ENCODE measurements around the gene DPCD. TPM values are rescaled to one million over a fixed set of nuclear protein-coding genes. Genes with fewer than 3 reads are reported as not detected.

Gene DPCD
- polyA plus RNA-seq, 1 experiment = 46.4 TPM

GRCh38 chr10:101647255-101647654, 59.1 kb downstream of the DPCD start:
- DNase-seq (ENCODE audit: low read depth) = no peak
- ChIA-PET CTCF (interaction anchor here (0.6 to 0.7 kb wide), 3 partner anchors 9 to 56 kb away, joined by 3 read pairs; no protein-coding TSS in a partner anchor), POLR2A (no interaction called here)
- Histone ChIP-seq H3K36me3 (ENCODE audit: control insufficient read depth, insufficient read depth, low read length) (no peaks in the 10 kb centered on the region; the same call in 1 of the 2 replicates), H3K4me3 (ENCODE audit: low read depth, low read length) (no peak overlapping the region), H3K27me3 (ENCODE audit: control insufficient read depth, insufficient read depth, low read length) (no peaks in the 10 kb centered on the region)
- TF ChIP-seq CTCF (IDR thresholded peaks at IDR 0.05; ENCODE audit: insufficient read depth, low read depth, low read length) = no peak

- Histone ChIP-seq H3K36me3 (ENCODE audit: control insufficient read depth, insufficient read depth, low read length) (no peaks in the 10 kb centered on the region; the same call in 1 of the 2 replicates), H3K4me3 (ENCODE audit: low read depth, low read length) (no peak overlapping the region), H3K27me3 (ENCODE audit: control insufficient read depth, insufficient read depth, low read length) (no peaks in the 10 kb centered on the region)
- no peak for DNase-seq (ENCODE audit: low read depth)
- CTCF ChIA-PET = interaction anchor here (0.6 to 0.7 kb wide), 2 partner anchors 48 to 86 kb away, joined by 3 read pairs; no protein-coding TSS in a partner anchor
- no peak for TF ChIP-seq CTCF (IDR thresholded peaks at IDR 0.05; ENCODE audit: insufficient read depth, low read depth, low read length)
- POLR2A ChIA-PET = no interaction called here
These were observed 61.5 kb downstream of the DPCD start for GRCh38 chr10:101649525-101650085.

- TF ChIP-seq CTCF (IDR thresholded peaks at IDR 0.05; ENCODE audit: insufficient read depth, low read depth, low read length) = no peak
- no peak for DNase-seq (ENCODE audit: low read depth)
- POLR2A ChIA-PET = no interaction called here
These were observed 62.7 kb downstream of the DPCD start for GRCh38 chr10:101650863-101651262.

GRCh38 chr10:101651336-101651735, 63.2 kb downstream of the DPCD start:
- no peaks in the 10 kb centered on the region; the same call in 1 of the 2 replicates for H3K36me3 ChIP-seq (ENCODE audit: control insufficient read depth, insufficient read depth, low read length)
- no peaks in the 10 kb centered on the region for H3K27me3 ChIP-seq (ENCODE audit: control insufficient read depth, insufficient read depth, low read length)
- POLR2A ChIA-PET = no interaction called here
- no peak overlapping the region for H3K4me3 ChIP-seq (ENCODE audit: low read depth, low read length)
- no peak for DNase-seq (ENCODE audit: low read depth)
- CTCF ChIA-PET = no interaction called here
- TF ChIP-seq CTCF (IDR thresholded peaks at IDR 0.05; ENCODE audit: insufficient read depth, low read depth, low read length) = no peak

More at GRCh38 chr10:101650863-101651262, 62.7 kb downstream of the DPCD start:
- Histone ChIP-seq H3K27me3 (ENCODE audit: control insufficient read depth, insufficient read depth, low read length) (no peaks in the 10 kb centered on the region), H3K4me3 (ENCODE audit: low read depth, low read length) (no peak overlapping the region), H3K36me3 (ENCODE audit: control insufficient read depth, insufficient read depth, low read length) (no peaks in the 10 kb centered on the region; the same call in 1 of the 2 replicates)
- CTCF ChIA-PET = no interaction called here

GRCh38 chr10:101653536-101653935, 65.4 kb downstream of the DPCD start:
- no peaks in the 10 kb centered on the region; the same call in 1 of the 2 replicates for H3K36me3 ChIP-seq (ENCODE audit: control insufficient read depth, insufficient read depth, low read length)
- POLR2A ChIA-PET = no interaction called here
- H3K4me3 ChIP-seq (ENCODE audit: low read depth, low read length) = no peak overlapping the region
- TF ChIP-seq CTCF (IDR thresholded peaks at IDR 0.05; ENCODE audit: insufficient read depth, low read depth, low read length) = no peak
- H3K27me3 ChIP-seq (ENCODE audit: control insufficient read depth, insufficient read depth, low read length) = no peaks in the 10 kb centered on the region
- CTCF ChIA-PET = interaction anchor here (0.5 kb wide), 1 partner anchor 536 kb away, joined by 3 read pairs; no protein-coding TSS in a partner anchor
- DNase-seq (ENCODE audit: low read depth) = no peak
